Measurements from ENCODE around the gene DDX17.

DNA sequence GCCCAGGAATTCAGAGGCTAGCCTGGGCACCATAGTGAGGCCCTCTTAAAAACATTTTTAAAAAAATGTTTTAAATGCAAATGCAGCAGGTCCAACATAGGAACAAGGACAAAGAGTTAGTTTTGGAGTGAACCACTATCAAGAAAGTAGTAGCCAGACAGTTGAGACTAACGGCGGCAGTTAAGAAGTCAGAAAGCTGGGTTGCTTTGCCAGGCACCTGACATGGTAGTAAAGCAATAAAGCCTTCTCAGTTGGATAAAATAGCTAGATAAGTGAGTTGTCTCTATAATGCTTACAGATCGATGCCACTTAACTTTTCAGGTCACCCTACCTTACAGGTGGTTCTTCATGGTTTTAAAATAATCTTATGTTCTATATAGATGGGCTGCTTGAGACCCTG lies 16.9 kb upstream of the DDX17 start:
- TF ChIP-seq POLR2AphosphoS2 (IDR thresholded peaks at IDR 0.05; ENCODE audit: low read depth, low read length) = no peak
- TF ChIP-seq ZZZ3 (IDR thresholded peaks at IDR 0.05; ENCODE audit: control insufficient read depth, insufficient read length, low read depth) = no peak
- TF ChIP-seq SUZ12 (IDR thresholded peaks at IDR 0.05; ENCODE audit: unreplicated experiment) = no peak
- no peak for TF ChIP-seq MAX (IDR thresholded peaks at IDR 0.05; ENCODE audit: low read depth, low read length)
- no peak for TF ChIP-seq NFXL1 (IDR thresholded peaks at IDR 0.05; ENCODE audit: borderline replicate concordance)
- no peak for TF ChIP-seq RAD51 (IDR thresholded peaks at IDR 0.05)
- no peak for TF ChIP-seq EZH2 (IDR thresholded peaks at IDR 0.05; ENCODE audit: borderline replicate concordance, control insufficient read depth, low read depth, low read length)
- TF ChIP-seq, protein P1, sequence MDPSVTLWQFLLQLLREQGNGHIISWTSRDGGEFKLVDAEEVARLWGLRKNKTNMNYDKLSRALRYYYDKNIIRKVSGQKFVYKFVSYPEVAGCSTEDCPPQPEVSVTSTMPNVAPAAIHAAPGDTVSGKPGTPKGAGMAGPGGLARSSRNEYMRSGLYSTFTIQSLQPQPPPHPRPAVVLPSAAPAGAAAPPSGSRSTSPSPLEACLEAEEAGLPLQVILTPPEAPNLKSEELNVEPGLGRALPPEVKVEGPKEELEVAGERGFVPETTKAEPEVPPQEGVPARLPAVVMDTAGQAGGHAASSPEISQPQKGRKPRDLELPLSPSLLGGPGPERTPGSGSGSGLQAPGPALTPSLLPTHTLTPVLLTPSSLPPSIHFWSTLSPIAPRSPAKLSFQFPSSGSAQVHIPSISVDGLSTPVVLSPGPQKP (IDR thresholded peaks at IDR 0.05; ENCODE audit: low read depth, low read length) = no peak
- TF ChIP-seq, protein P2, sequence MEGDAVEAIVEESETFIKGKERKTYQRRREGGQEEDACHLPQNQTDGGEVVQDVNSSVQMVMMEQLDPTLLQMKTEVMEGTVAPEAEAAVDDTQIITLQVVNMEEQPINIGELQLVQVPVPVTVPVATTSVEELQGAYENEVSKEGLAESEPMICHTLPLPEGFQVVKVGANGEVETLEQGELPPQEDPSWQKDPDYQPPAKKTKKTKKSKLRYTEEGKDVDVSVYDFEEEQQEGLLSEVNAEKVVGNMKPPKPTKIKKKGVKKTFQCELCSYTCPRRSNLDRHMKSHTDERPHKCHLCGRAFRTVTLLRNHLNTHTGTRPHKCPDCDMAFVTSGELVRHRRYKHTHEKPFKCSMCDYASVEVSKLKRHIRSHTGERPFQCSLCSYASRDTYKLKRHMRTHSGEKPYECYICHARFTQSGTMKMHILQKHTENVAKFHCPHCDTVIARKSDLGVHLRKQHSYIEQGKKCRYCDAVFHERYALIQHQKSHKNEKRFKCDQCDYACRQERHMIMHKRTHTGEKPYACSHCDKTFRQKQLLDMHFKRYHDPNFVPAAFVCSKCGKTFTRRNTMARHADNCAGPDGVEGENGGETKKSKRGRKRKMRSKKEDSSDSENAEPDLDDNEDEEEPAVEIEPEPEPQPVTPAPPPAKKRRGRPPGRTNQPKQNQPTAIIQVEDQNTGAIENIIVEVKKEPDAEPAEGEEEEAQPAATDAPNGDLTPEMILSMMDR (IDR thresholded peaks at IDR 0.05 in 2 of 3, conservative IDR thresholded peaks at IDR 0.05 in 1 of 3; ENCODE audit: control insufficient read depth in 2 of 3, extremely low read depth in 1 of 3, insufficient read depth in 1 of 3, low read depth in 3 of 3, low read length in 3 of 3) = no peak
- TF ChIP-seq REST (IDR thresholded peaks at IDR 0.05; ENCODE audit: low read depth, low read length) = no peak
- TF ChIP-seq TCF12 (IDR thresholded peaks at IDR 0.05; ENCODE audit: low read depth, low read length) = no peak
- TF ChIP-seq, protein P3, sequence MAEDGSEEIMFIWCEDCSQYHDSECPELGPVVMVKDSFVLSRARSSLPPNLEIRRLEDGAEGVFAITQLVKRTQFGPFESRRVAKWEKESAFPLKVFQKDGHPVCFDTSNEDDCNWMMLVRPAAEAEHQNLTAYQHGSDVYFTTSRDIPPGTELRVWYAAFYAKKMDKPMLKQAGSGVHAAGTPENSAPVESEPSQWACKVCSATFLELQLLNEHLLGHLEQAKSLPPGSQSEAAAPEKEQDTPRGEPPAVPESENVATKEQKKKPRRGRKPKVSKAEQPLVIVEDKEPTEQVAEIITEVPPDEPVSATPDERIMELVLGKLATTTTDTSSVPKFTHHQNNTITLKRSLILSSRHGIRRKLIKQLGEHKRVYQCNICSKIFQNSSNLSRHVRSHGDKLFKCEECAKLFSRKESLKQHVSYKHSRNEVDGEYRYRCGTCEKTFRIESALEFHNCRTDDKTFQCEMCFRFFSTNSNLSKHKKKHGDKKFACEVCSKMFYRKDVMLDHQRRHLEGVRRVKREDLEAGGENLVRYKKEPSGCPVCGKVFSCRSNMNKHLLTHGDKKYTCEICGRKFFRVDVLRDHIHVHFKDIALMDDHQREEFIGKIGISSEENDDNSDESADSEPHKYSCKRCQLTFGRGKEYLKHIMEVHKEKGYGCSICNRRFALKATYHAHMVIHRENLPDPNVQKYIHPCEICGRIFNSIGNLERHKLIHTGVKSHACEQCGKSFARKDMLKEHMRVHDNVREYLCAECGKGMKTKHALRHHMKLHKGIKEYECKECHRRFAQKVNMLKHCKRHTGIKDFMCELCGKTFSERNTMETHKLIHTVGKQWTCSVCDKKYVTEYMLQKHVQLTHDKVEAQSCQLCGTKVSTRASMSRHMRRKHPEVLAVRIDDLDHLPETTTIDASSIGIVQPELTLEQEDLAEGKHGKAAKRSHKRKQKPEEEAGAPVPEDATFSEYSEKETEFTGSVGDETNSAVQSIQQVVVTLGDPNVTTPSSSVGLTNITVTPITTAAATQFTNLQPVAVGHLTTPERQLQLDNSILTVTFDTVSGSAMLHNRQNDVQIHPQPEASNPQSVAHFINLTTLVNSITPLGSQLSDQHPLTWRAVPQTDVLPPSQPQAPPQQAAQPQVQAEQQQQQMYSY (CRISPR knock-in tag; IDR thresholded peaks at IDR 0.05) = no peak
- TF ChIP-seq, protein P4, sequence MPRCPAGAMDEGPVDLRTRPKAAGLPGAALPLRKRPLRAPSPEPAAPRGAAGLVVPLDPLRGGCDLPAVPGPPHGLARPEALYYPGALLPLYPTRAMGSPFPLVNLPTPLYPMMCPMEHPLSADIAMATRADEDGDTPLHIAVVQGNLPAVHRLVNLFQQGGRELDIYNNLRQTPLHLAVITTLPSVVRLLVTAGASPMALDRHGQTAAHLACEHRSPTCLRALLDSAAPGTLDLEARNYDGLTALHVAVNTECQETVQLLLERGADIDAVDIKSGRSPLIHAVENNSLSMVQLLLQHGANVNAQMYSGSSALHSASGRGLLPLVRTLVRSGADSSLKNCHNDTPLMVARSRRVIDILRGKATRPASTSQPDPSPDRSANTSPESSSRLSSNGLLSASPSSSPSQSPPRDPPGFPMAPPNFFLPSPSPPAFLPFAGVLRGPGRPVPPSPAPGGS (IDR thresholded peaks at IDR 0.05; ENCODE audit: borderline replicate concordance, insufficient read depth, low read depth, low read length, poor library complexity, severe bottlenecking) = no peak
- TF ChIP-seq RELB (IDR thresholded peaks at IDR 0.05; ENCODE audit: low read depth) = no peak
